Medulla oblongata (tissue), 1 donor: ENCODE measurements around the gene UBE2U.
"Not testable (repeated sequence)": the region's sequence is repeated elsewhere in the genome, so short reads cannot be mapped to it uniquely, and the experiment has no call there.

ENCODE experiments used
- DNase-seq: peaks from one replicate; pipeline ENCODE4 v3.0.0-alpha.2; 2015; ENCODE audit errors: extremely low spot score

UBE2U gene

DNA sequence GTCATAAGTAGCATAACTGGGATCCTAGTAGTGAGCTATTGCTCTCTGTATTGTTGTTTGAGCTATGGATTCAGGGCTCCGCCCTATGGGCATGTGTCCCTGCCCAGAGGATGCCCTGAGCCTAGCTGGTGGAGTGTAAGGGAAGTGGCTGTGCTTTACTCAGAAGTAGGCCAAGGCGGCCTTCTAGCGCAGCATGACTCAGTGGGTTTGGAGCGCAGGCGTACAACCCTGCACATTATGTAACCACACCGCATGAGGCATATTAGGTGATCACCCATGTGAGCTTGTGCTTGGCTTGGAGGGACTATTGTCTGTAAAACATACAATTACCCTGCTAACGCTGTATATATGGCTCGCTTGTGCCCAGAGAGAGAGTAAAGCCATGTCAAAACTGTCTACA is 11.1 kb upstream of the UBE2U start:
- DNase-seq, result no peak

DNA sequence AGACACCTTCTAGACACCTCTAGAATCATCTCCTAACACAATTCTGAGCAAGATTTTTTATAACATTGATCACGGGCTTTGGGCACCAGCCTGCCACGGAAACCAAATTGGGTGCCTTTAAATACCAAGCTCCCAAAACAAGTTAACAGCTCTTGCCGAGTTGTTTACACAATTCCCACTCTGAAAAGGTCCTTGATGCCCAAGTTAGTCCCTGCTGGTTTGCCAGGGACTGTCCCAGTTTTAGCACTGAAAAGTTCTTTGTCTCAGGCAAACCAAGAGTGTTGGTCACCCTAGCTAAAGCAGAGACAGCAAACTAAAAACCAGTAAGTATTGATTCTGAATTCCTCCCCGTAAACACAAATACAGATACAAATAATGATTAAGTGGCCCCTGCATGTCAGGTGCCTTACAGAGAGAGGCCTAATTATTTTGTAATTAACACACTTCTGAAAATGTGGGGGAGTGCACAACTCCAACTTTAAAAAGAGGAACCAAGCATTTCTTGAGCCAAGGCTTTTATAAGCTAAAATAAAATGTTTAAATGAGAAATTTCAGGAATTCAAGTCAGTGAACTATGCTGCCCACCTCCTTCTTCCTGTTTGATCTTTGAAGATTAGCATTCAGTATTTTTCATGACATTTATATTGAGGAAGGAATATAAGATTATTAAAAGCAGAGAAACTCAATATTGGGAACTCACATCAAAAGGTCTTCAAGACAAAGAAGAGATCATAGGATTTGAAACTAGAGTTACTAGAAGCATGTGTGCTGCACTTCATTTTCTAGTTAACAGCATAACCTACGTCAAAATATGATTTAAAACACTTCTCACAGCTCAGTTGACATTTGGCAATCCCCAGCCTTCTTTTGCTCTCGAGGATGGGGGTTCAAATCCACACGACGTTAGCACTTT is 9.0 kb upstream of the UBE2U start:
- DNase-seq, result peak; percentile 73

DNA sequence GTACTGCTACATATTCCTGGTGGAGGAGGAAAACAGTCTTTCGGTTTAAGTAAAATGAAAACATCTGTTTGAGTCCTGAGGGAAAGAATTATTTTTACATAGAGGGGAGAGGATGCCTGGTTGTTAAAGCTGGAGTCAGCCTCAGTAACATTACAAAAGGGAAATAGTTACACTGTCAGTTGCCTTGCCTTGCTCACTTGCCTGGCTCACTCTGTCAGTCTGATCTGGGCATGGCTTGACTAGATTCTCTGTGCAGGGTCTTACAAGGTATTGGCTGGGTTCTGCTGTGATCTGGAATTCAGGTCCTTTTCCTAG is 8.4 kb upstream of the UBE2U start:
- DNase-seq, result no peak

DNA sequence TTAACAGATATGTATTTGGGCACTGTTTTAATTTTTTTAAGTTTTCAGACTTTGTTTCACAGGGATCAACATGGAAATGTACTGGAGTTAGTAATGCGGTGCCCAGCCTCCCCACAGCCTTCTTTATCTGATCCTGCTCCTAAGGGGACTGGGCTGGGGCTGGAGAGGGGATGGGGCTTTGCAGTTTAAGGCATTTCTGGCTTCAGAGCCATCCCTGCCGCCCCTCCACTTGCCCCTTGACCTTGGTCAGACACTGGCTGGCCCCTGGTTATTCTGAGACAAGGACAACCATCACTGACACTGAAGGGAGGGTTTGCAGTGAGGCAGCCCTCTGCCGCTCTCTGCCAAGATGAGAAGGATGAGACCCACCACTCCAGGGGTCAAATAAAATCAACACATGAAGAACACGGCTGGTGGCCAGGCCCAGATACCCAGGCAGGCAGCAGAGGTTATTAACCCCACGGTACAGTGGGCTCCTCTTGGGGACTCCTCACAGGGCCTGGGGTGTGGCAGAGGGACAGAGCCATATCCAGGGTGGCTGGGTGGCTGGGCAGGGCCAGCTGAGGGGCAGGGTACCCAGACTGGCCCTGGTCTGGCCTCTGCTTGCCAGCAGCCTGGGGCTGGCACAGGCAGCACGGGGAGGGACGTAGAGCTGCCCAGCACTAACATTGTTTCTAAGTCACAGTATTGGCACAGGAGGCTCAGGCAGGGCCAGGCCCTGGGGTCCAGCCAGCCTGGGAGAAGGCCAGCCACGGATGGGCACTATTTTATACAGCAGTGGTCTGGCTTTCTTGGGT is 7.2 kb upstream of the UBE2U start:
- DNase-seq, result peak; percentile 67

DNA sequence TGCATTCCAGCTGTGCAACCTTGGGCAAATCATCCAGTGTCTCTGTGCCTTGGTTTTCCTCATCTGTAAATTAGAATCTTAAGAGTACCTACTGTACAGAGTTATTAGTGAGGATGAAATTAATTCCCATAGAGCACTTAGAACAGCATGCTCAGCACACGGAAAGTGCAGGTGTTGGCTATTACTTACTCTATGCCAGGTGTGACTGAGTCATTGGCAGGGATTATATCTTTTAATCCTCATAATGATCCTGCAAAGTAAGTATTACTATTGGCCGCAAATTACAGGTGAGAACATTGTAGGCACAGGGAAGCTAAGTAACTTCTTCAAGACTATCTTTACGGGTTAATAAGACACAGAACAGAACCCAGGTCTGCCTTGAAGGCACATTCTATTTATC is 6.3 kb upstream of the UBE2U start:
- no peak for DNase-seq

DNA sequence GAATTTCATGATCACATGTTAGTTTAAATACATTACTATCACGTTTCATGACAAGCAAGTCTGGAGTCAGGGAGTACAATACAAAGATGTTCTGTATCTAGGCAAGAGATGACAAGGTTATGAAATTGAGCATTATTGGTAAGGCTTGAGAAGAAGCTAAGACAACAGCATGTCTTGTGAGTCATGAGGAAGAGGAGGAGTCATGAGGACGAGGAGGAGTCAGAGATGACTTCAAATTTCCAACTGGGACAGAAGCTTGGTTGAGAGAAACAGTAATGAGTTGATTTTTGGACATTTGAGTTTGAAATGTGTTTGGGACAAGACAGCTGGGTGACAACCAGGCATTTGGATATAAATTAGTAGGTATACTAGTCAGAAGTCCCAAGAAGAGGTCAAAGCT is 4.3 kb upstream of the UBE2U start:
- DNase-seq, result no peak

DNA sequence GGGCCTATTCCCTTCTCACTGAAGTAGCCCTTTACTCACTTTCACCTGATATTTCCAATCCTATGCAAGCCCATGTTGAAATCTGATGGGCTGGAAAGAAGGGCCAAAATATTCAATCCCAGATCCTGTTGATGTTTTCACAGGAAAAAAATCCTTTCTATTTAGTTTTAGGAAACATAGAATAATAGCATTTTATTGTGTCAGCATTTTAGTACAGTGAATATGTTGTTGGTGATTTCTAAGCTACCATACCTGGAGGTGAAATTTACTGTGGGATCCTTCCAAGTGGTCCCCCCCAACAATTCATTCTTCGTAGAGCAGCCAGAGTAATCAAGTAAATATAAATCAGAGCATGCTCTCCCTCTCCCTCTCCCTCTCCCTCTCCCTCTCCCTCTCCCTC is 3.4 kb upstream of the UBE2U start:
- no peak for DNase-seq

- DNase-seq, result no peak
Observed at GRCh38 chr1:64209221-64209620, 5.8 kb downstream of the UBE2U start.

DNA sequence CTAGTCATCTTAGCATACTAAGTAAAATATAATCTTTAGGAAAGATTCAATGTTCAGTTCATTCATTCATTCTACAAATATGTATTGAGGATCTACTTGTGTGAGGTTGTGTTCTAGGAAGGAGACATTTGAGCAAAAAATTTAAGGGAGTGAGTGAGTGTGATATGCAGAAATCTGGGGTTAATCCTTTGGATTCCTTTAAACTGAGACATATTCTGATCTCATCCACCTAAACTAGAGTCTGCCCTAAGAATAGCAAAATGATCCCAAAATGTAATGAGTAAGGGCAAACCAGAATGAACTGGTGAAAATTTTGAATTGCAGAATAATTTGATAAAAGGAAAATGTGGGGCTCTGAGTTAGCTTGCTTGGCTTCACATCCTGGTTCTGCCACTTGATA is 8.6 kb downstream of the UBE2U start:
- DNase-seq, result no peak

DNA sequence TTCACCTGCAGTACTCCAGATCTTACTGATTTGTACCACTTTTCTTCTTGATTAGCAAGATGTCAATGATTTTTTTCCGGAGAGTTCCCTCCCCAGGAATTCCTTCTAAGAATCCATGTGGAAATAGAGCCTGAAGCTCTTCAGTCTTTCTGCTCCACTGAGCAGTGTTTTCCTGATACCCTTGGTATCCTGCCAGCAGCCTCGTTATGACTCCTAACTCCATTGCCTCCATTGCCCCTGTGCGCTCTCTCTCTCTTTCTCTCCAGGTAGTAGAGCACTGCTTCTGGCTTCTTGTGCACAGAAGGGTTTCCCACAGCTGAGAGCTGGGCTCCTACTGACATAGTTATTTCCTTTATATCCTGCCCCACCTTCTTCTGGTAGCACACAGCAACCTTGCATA is 12.2 kb downstream of the UBE2U start:
- no peak for DNase-seq

- no peak for DNase-seq
Observed at GRCh38 chr1:64220241-64220640, 16.8 kb downstream of the UBE2U start.

- DNase-seq, result no peak
Observed at GRCh38 chr1:64223329-64224151, 20.1 kb downstream of the UBE2U start.

DNA sequence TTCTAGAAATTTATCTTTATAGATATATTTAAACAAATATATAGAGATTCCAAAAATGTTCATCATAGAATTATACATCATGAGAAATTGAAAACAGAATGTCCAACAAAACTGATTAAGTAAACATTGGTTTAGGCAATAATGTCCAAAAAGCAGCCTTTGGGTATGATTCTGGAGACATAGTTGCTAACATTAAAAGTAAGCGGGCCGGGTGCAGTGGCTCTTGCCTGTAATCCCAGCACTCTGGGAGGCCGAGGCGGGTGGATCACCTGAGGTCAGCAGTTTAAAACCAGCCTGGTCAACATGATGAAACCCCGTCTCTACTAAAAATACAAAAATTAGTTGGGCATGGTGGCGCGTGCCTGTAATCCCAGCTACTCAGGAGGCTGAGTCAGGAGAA is 20.8 kb downstream of the UBE2U start:
- DNase-seq, result not testable (repeated sequence)

DNA sequence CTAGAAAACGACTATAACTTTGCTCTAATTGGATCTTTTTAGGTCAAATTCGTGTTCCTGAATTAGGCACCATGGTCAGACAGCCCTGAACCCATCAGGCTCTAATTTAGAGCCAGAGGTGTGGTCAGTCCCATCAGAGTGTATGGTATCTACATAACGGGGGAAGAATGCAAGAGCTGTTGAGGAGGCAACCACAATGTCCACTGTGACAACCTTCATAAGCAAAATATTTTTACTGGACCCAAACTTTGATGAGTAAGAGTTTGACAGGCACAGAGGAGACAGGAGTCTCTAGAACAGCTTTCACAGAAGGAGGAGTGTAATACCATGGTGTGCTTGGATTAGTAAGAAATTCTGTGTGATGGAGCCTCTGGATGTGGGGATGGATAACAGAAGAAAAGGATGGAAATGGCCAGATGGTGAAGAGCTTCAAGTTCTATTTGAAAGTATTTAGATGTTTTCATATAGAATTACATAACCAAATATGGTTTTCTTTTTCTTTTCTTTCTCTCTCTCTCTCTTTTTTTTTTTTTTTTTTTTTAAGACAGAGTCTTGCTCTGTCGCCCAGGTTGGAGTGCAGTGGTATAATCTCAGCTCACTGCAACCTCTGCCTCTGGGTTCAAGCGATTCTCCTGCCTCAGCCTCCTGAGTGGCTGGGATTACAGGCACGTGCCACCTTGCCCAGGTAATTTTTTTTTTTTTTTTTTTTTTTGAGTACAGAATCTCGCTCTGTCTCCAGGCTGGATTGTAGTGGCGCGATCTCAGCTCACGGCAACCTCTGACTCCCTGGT is 24.9 kb downstream of the UBE2U start:
- no peak for DNase-seq

- DNase-seq, result no peak
Observed at GRCh38 chr1:64229307-64229706, 25.9 kb downstream of the UBE2U start.

DNA sequence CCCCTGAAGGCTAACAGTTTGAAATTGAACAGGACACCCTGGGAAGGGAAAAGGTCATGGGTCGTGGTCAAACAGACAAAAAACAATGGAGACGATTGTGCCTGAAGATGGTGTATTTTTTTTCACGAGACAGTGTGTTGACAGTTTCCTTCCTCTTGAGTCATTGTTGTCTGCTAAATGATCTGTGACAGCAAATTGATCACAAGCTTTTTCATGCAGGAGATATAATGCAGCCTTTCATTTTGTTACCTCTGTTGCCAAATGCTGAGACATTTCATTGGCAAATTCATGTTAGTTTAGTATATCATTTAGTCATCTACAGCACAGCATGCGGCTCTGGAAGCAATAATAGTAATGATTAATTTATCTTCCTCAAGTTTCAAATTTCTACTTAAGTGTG is 27.7 kb downstream of the UBE2U start:
- peak; percentile 14 for DNase-seq

DNA sequence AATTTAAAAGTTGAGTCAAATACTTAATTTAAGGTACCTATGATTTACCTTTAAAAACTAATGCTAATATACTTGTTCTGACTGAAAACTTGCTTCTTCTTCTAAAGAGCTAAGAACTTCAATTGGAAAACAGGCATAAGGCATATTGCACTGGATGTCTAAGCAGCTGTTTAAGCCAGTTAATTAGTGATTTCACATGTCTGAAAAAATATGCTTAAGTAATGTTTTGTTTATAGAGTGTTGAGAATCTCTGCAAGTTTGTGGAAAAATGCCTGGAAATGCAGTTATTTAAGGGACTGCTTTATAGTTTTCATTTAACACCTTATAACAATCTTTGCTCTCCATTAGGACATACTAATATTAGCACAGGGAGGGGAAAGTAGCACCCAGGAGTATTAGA is 28.2 kb downstream of the UBE2U start:
- no peak for DNase-seq

- no peak for DNase-seq
Observed at GRCh38 chr1:64234714-64235113, 31.3 kb downstream of the UBE2U start.

- no peak for DNase-seq
Observed at GRCh38 chr1:64235181-64235580, 31.8 kb downstream of the UBE2U start.

DNA sequence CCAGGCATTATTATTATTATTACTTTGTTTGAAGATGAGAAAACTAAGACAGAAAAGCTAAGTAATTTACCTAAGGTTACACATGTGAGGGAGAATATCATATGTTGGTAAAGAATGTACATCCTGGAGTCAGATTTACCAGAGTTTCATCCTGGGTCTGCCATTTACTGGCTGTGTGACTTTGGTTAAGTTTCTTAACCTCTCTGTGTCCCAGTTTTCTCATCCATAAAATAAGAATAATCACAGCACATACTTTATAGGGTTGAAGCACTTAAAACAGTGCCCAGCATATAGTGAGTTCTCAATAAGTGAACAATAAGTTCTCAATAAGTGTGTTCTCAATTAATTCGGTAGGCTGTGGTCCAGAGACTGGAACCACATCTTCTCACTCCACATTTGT is 32.5 kb downstream of the UBE2U start:
- no peak for DNase-seq

DNA sequence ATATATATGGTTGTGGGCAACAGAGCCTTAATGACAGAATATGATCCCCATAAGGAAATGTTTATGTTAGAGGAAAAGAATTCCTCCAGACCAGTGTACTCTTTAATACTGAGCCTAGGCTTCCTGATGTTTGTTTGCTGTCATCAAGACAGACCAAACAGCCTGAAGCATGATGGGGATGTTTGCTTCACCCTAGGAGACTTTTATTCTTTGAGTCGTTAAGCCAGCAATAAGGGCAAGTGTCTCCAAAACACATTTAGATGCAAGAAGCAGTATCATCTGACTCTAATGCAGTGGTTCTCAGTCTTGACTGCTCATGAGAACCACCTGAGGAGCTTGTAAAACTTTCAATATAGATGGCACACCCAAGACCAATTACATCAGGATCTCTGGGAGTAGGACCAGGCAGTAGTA is 33.1 kb downstream of the UBE2U start:
- DNase-seq, result no peak

GRCh38 chr1:64239519-64239918 is 36.1 kb downstream of the UBE2U start:
- not testable (repeated sequence) for DNase-seq
